Trophoblast cell (in vitro differentiated cells and primary cell): ENCODE measurements around the gene CHORDC1.

Source experiments
- DNase-seq, 2 donors: peaks; one replicate each; pipeline ENCODE4 v3.0.0-alpha.2; 2016
- H2AFZ ChIP-seq: 2 replicates; pipeline ENCODE4 v1.6.1; 2013; ENCODE audit warnings: low read length, moderate library complexity, mild to moderate bottlenecking; ENCODE audit not compliant: insufficient read depth, poor library complexity
- H2AK5ac ChIP-seq: 2 replicates; pipeline ENCODE4 v1.6.1; 2013; ENCODE audit warnings: mild to moderate bottlenecking, low read length
- H2BK120ac ChIP-seq: 2 replicates; pipeline ENCODE4 v1.6.1; 2013; ENCODE audit warnings: low read length, mild to moderate bottlenecking, moderate library complexity; ENCODE audit not compliant: insufficient read depth, poor library complexity
- H2BK12ac ChIP-seq: 2 replicates; pipeline ENCODE4 v1.6.1; 2013; ENCODE audit warnings: mild to moderate bottlenecking, low read length, moderate library complexity
- H2BK5ac ChIP-seq: 2 replicates; pipeline ENCODE4 v1.6.1; 2013; ENCODE audit warnings: low read length, low read depth, moderate library complexity, mild to moderate bottlenecking; ENCODE audit not compliant: poor library complexity
- H3K14ac ChIP-seq: 2 replicates; pipeline ENCODE4 v1.6.1; 2013; ENCODE audit warnings: mild to moderate bottlenecking, low read length
- H3K18ac ChIP-seq: 2 replicates; pipeline ENCODE4 v1.6.1; 2013; ENCODE audit warnings: mild to moderate bottlenecking, low read length
- H3K23ac ChIP-seq: 2 replicates; pipeline ENCODE4 v1.6.1; 2013; ENCODE audit warnings: low read length
- H3K27ac ChIP-seq: 2 replicates; pipeline ENCODE4 v1.5.1; 2013; ENCODE audit warnings: low read depth, mild to moderate bottlenecking, inconsistent platforms, low read length, moderate library complexity
- H3K27me3 ChIP-seq: 2 replicates; pipeline ENCODE4 v1.6.1; 2013; ENCODE audit warnings: inconsistent platforms, mild to moderate bottlenecking, low read length, moderate library complexity; ENCODE audit not compliant: insufficient read depth
- H3K36me3 ChIP-seq, 2 experiments: 1 replicate in 1 of 2; 2 replicates in 1 of 2; pipeline ENCODE4 v1.6.1; 2013; ENCODE audit warnings: low read length in 2 of 2, mild to moderate bottlenecking in 2 of 2, moderate library complexity in 1 of 2; ENCODE audit not compliant: insufficient read depth in 2 of 2, control insufficient read depth in 1 of 2
- H3K4ac ChIP-seq: 2 replicates; pipeline ENCODE4 v1.6.1; 2013; ENCODE audit warnings: low read depth, mild to moderate bottlenecking, low read length, moderate library complexity
- H3K4me1 ChIP-seq, 2 experiments: 1 replicate in 1 of 2; 2 replicates in 1 of 2; pipeline ENCODE4 v1.6.1; 2013; ENCODE audit warnings: low read length in 2 of 2, mild to moderate bottlenecking in 2 of 2, moderate library complexity in 1 of 2; ENCODE audit not compliant: insufficient read depth in 2 of 2, control insufficient read depth in 1 of 2
- H3K4me2 ChIP-seq: 2 replicates; pipeline ENCODE4 v1.6.1; 2013; ENCODE audit warnings: inconsistent platforms, mild to moderate bottlenecking, low read length, moderate library complexity
- H3K4me3 ChIP-seq: 2 replicates; pipeline ENCODE4 v1.5.1; 2013; ENCODE audit warnings: mild to moderate bottlenecking, low read depth, low read length, inconsistent platforms
- H3K79me1 ChIP-seq: one replicate; pipeline ENCODE4 v1.6.1; 2013; ENCODE audit warnings: low read length
- H3K79me2 ChIP-seq: 2 replicates; pipeline ENCODE4 v1.6.1; 2013; ENCODE audit warnings: low read length, mild to moderate bottlenecking; ENCODE audit not compliant: control insufficient read depth, insufficient read depth, poor library complexity
- H3K9ac ChIP-seq: 2 replicates; pipeline ENCODE4 v1.6.1; 2013; ENCODE audit warnings: mild to moderate bottlenecking, low read length
- H3K9me3 ChIP-seq: 2 replicates; pipeline ENCODE4 v1.6.1; 2013; ENCODE audit warnings: low read depth, mild to moderate bottlenecking, control low read depth, inconsistent platforms, low read length; ENCODE audit not compliant: insufficient read depth
- H4K12ac ChIP-seq: 2 replicates; pipeline ENCODE4 v1.6.1; 2013; ENCODE audit warnings: low read depth, mild to moderate bottlenecking, low read length, moderate library complexity
- H4K8ac ChIP-seq: 2 replicates; pipeline ENCODE4 v1.6.1; 2013; ENCODE audit warnings: low read depth, mild to moderate bottlenecking, low read length, moderate library complexity
- H4K91ac ChIP-seq: one replicate; pipeline ENCODE4 v1.6.1; 2013; ENCODE audit warnings: low read depth, mild to moderate bottlenecking, low read length, moderate library complexity
- WGBS: extraction: QIAGEN DNeasy Blood & Tissue Kit; methylation state at CpG from one replicate; pipeline ENCODE4 v1.1.7; 2013; ENCODE audit warnings: missing lambda C conversion rate; ENCODE audit not compliant: insufficient read length, insufficient coverage; ENCODE audit errors: extremely low coverage; 5-methylcytosine and 5-hydroxymethylcytosine counted together

CHORDC1 gene

GRCh38 chr11:90202342-90202741 is 20.5 kb downstream of the CHORDC1 start:
- no peak overlapping the region for H3K9ac ChIP-seq
- H4K12ac ChIP-seq: no peak overlapping the region
- H2AK5ac ChIP-seq: no peak overlapping the region
- H3K27me3 ChIP-seq: no peaks in the 10 kb centered on the region
- no peak overlapping the region for H3K23ac ChIP-seq
- DNase-seq: no peak
- no peak overlapping the region for H2BK120ac ChIP-seq
- no peaks in the 10 kb centered on the region for H3K79me1 ChIP-seq
- no peak overlapping the region for H3K4me3 ChIP-seq
- no CpG with 5 or more reads among the region's 3 CpGs for WGBS
- H2BK5ac ChIP-seq: no peak overlapping the region
- H3K79me2 ChIP-seq: no peaks in the 10 kb centered on the region
- peaks cover 2 to 4% of the 10 kb centered on the region in 2 experiments for H3K36me3 ChIP-seq
- no peak overlapping the region for H2AFZ ChIP-seq
- no peak overlapping the region for H3K14ac ChIP-seq
- no peak overlapping the region for H3K27ac ChIP-seq
- H3K4me2 ChIP-seq: no peak overlapping the region
- no peak overlapping the region for H3K18ac ChIP-seq
- no peaks in the 10 kb centered on the region for H3K4me1 ChIP-seq
- H4K8ac ChIP-seq: no peak overlapping the region
- H2BK12ac ChIP-seq: no peak overlapping the region
- H4K91ac ChIP-seq: no peak overlapping the region
- no peak overlapping the region for H3K4ac ChIP-seq
- no peaks in the 10 kb centered on the region for H3K9me3 ChIP-seq

- Histone ChIP-seq H2BK12ac (no peak overlapping the region), H3K9me3 (no peaks in the 10 kb centered on the region), H3K18ac (no peak overlapping the region), H3K27me3 (no peaks in the 10 kb centered on the region), H2AK5ac (no peak overlapping the region), H3K4me3 (no peak overlapping the region), H2AFZ (no peak overlapping the region), H3K36me3 (peaks cover 0 to 2% of the 10 kb centered on the region in 2 experiments), H3K9ac (no peak overlapping the region), H3K14ac (no peak overlapping the region), H3K79me2 (no peaks in the 10 kb centered on the region), H3K79me1 (no peaks in the 10 kb centered on the region), H3K4ac (no peak overlapping the region), H3K4me2 (no peak overlapping the region), H3K23ac (no peak overlapping the region), H2BK120ac (no peak overlapping the region), H3K27ac (no peak overlapping the region), H4K12ac (no peak overlapping the region), H3K4me1 (no peaks in the 10 kb centered on the region), H2BK5ac (no peak overlapping the region), H4K91ac (no peak overlapping the region), H4K8ac (no peak overlapping the region)
- DNase-seq: no peak
- no CpG with 5 or more reads among the region's 1 CpG for WGBS
Measured at GRCh38 chr11:90197377-90197776, 25.5 kb downstream of the CHORDC1 start.

- H4K91ac ChIP-seq: no peak overlapping the region
- H3K4me2 ChIP-seq: no peak overlapping the region
- H2BK12ac ChIP-seq: no peak overlapping the region
- H3K4me3 ChIP-seq: no peak overlapping the region
- H4K8ac ChIP-seq: no peak overlapping the region
- no peaks in the 10 kb centered on the region for H3K79me1 ChIP-seq
- no peaks in the 10 kb centered on the region for H3K4me1 ChIP-seq
- no peak overlapping the region for H3K23ac ChIP-seq
- no peak overlapping the region for H3K4ac ChIP-seq
- H3K27ac ChIP-seq: no peak overlapping the region
- no peak overlapping the region for H2BK5ac ChIP-seq
- H3K18ac ChIP-seq: no peak overlapping the region
- no peaks in the 10 kb centered on the region for H3K27me3 ChIP-seq
- H3K9me3 ChIP-seq: no peaks in the 10 kb centered on the region
- H2BK120ac ChIP-seq: no peak overlapping the region
- H3K14ac ChIP-seq: no peak overlapping the region
- no peak overlapping the region for H2AFZ ChIP-seq
- no peak for DNase-seq
- WGBS: no CpG with 5 or more reads among the region's 4 CpGs
- H4K12ac ChIP-seq: no peak overlapping the region
- H3K79me2 ChIP-seq: no peaks in the 10 kb centered on the region
- H3K36me3 ChIP-seq: no peaks in the 10 kb centered on the region
- no peak overlapping the region for H3K9ac ChIP-seq
- no peak overlapping the region for H2AK5ac ChIP-seq
Measured at GRCh38 chr11:90192869-90193582, 29.8 kb downstream of the CHORDC1 start.

GRCh38 chr11:90189011-90189410 is 33.8 kb downstream of the CHORDC1 start:
- no peak overlapping the region for H3K23ac ChIP-seq
- H3K9ac ChIP-seq: no peak overlapping the region
- no peak overlapping the region for H3K27ac ChIP-seq
- no CpG with 5 or more reads among the region's 2 CpGs for WGBS
- no peak overlapping the region for H4K12ac ChIP-seq
- H3K4me3 ChIP-seq: no peak overlapping the region
- no peaks in the 10 kb centered on the region for H3K79me1 ChIP-seq
- no peak overlapping the region for H2BK12ac ChIP-seq
- H2AK5ac ChIP-seq: no peak overlapping the region
- no peak overlapping the region for H2BK120ac ChIP-seq
- H3K36me3 ChIP-seq: no peaks in the 10 kb centered on the region
- no peak overlapping the region for H3K4ac ChIP-seq
- no peak overlapping the region for H3K18ac ChIP-seq
- DNase-seq: peak; percentile 54 to 69
- no peaks in the 10 kb centered on the region for H3K27me3 ChIP-seq
- H2AFZ ChIP-seq: no peak overlapping the region
- no peaks in the 10 kb centered on the region for H3K4me1 ChIP-seq
- no peak overlapping the region for H2BK5ac ChIP-seq
- no peaks in the 10 kb centered on the region for H3K9me3 ChIP-seq
- H3K4me2 ChIP-seq: no peak overlapping the region
- H4K8ac ChIP-seq: no peak overlapping the region
- H4K91ac ChIP-seq: no peak overlapping the region
- H3K14ac ChIP-seq: no peak overlapping the region
- no peaks in the 10 kb centered on the region for H3K79me2 ChIP-seq
